HCT116 (cell line): Measurements from ENCODE around the gene DMPK.

Source experiments
- CTCF ChIP-seq, 3 experiments: fragments of 200-600 bp in 1 of 3; sonication (generic) in 1 of 3; IDR thresholded peaks in 2 of 3; conservative IDR thresholded peaks in 1 of 3; 2 replicates each; pipeline ENCODE4 v1.5.1; 2012 to 2017; ENCODE audit warnings: low read depth in 2 of 3, low read length in 2 of 3, antibody characterized with exemption in 1 of 3, borderline replicate concordance in 1 of 3, control low read depth in 1 of 3, mild to moderate bottlenecking in 1 of 3, mixed read lengths in 1 of 3, mixed run types in 1 of 3, moderate library complexity in 1 of 3; ENCODE audit not compliant: insufficient read depth in 1 of 3
- EZH2 ChIP-seq: fragments of 200-600 bp; sonication (generic); IDR thresholded peaks from 2 replicates; pipeline ENCODE4 v1.6.1; 2017; ENCODE audit warnings: antibody characterized with exemption, mixed run types
- FOSL1 ChIP-seq: IDR thresholded peaks from 2 replicates; pipeline ENCODE4 v1.6.1; 2012; ENCODE audit warnings: low read depth
- JUND ChIP-seq: IDR thresholded peaks from 2 replicates; pipeline ENCODE4 v1.6.1; 2012
- POLR2A ChIP-seq: IDR thresholded peaks from 2 replicates; pipeline ENCODE4 v1.7.0; 2011; ENCODE audit warnings: borderline replicate concordance; ENCODE audit not compliant: insufficient read depth, insufficient read length; ENCODE audit errors: extremely low read depth
- POLR2AphosphoS5 ChIP-seq: IDR thresholded peaks from 2 replicates; pipeline ENCODE4 v1.6.1; 2011; ENCODE audit warnings: mild to moderate bottlenecking, low read depth, low read length, moderate library complexity
- RAD21 ChIP-seq: IDR thresholded peaks from 2 replicates; pipeline ENCODE4 v1.6.1; 2012; ENCODE audit warnings: low read depth, mild to moderate bottlenecking
- SRF ChIP-seq: IDR thresholded peaks from 2 replicates; pipeline ENCODE4 v1.6.1; 2012; ENCODE audit warnings: low read depth
- YY1 ChIP-seq: IDR thresholded peaks from 2 replicates; pipeline ENCODE4 v1.6.1; 2011; ENCODE audit warnings: low read length, low read depth, moderate library complexity, mild to moderate bottlenecking; ENCODE audit not compliant: insufficient replicate concordance; ENCODE audit errors: extremely low read depth
- ZBTB33 ChIP-seq: IDR thresholded peaks from 2 replicates; pipeline ENCODE4 v1.6.1; 2011; ENCODE audit warnings: mild to moderate bottlenecking, low read length, moderate library complexity; ENCODE audit not compliant: insufficient replicate concordance; ENCODE audit errors: extremely low read depth
- TF ChIP-seq, protein P1 (sequence below): IDR thresholded peaks from 2 replicates; pipeline ENCODE4 v1.6.1; 2012
- TF ChIP-seq, protein P2 (sequence below): IDR thresholded peaks from 2 replicates; pipeline ENCODE4 v1.6.1; 2012; ENCODE audit warnings: low read depth

- TF ChIP-seq CTCF (IDR thresholded peaks at IDR 0.05 in 2 of 3, conservative IDR thresholded peaks at IDR 0.05 in 1 of 3; ENCODE audit: borderline replicate concordance in 1 of 3, insufficient read depth in 1 of 3, low read depth in 2 of 3, low read length in 2 of 3) (no peak), ZBTB33 (no peak), JUND (no peak), POLR2A (no peak), EZH2 (no peak), SRF (no peak), RAD21 (no peak), FOSL1 (no peak), YY1 (no peak), POLR2AphosphoS5 (no peak)
- TF ChIP-seq, protein P1, sequence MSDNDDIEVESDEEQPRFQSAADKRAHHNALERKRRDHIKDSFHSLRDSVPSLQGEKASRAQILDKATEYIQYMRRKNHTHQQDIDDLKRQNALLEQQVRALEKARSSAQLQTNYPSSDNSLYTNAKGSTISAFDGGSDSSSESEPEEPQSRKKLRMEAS: no peak
- TF ChIP-seq, protein P2, sequence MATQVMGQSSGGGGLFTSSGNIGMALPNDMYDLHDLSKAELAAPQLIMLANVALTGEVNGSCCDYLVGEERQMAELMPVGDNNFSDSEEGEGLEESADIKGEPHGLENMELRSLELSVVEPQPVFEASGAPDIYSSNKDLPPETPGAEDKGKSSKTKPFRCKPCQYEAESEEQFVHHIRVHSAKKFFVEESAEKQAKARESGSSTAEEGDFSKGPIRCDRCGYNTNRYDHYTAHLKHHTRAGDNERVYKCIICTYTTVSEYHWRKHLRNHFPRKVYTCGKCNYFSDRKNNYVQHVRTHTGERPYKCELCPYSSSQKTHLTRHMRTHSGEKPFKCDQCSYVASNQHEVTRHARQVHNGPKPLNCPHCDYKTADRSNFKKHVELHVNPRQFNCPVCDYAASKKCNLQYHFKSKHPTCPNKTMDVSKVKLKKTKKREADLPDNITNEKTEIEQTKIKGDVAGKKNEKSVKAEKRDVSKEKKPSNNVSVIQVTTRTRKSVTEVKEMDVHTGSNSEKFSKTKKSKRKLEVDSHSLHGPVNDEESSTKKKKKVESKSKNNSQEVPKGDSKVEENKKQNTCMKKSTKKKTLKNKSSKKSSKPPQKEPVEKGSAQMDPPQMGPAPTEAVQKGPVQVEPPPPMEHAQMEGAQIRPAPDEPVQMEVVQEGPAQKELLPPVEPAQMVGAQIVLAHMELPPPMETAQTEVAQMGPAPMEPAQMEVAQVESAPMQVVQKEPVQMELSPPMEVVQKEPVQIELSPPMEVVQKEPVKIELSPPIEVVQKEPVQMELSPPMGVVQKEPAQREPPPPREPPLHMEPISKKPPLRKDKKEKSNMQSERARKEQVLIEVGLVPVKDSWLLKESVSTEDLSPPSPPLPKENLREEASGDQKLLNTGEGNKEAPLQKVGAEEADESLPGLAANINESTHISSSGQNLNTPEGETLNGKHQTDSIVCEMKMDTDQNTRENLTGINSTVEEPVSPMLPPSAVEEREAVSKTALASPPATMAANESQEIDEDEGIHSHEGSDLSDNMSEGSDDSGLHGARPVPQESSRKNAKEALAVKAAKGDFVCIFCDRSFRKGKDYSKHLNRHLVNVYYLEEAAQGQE: no peak
Observed at GRCh38 chr19:45824531-45825262, 42.4 kb upstream of the DMPK start.
